ENCODE measurements around the gene IFTAP.

DNA sequence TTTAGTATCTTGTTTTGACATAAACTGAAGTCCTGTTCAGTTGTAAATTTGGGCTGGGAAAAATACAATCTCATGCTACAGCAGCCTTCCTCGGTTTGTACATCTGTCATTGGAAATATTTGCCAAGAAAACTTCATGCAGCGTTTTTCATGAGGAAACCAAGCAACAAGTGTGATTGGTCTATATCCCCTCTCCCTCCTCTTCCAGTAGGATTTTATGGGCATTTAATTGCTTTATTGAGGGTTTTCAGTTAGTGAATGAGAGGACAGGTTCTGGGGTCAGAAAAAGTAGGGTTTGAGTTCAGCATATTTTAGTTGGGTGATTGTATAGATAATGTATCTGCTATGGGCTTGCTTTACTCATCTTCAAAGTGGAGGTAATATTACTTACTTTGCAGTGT, 93.8 kb downstream of the IFTAP start:
- TF ChIP-seq SOX15 (CRISPR knock-in tag; IDR thresholded peaks at IDR 0.05) = no peak
- no peak for TF ChIP-seq ZMAT4 (CRISPR knock-in tag; IDR thresholded peaks at IDR 0.05)
- TF ChIP-seq, protein P1, sequence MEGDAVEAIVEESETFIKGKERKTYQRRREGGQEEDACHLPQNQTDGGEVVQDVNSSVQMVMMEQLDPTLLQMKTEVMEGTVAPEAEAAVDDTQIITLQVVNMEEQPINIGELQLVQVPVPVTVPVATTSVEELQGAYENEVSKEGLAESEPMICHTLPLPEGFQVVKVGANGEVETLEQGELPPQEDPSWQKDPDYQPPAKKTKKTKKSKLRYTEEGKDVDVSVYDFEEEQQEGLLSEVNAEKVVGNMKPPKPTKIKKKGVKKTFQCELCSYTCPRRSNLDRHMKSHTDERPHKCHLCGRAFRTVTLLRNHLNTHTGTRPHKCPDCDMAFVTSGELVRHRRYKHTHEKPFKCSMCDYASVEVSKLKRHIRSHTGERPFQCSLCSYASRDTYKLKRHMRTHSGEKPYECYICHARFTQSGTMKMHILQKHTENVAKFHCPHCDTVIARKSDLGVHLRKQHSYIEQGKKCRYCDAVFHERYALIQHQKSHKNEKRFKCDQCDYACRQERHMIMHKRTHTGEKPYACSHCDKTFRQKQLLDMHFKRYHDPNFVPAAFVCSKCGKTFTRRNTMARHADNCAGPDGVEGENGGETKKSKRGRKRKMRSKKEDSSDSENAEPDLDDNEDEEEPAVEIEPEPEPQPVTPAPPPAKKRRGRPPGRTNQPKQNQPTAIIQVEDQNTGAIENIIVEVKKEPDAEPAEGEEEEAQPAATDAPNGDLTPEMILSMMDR (IDR thresholded peaks at IDR 0.05) = no peak
